Endodermal cell (in vitro differentiated cells): ENCODE data around the gene ANOS1. TPM values are rescaled to one million over a fixed set of nuclear protein-coding genes. Genes with fewer than 3 reads are reported as not detected.
"Not testable (repeated sequence)": the region's sequence is repeated elsewhere in the genome, so short reads cannot be mapped to it uniquely, and the experiment has no call there.

Experiments used
- DNase-seq: peaks from one replicate; pipeline ENCODE4 v3.0.0-alpha.2; 2017
- H3K27ac ChIP-seq: 2 replicates; pipeline ENCODE4 v1.5.1; 2013; ENCODE audit warnings: mild to moderate bottlenecking, low read depth, low read length, moderate library complexity
- H3K27me3 ChIP-seq: 2 replicates; pipeline ENCODE4 v1.6.1; 2013; ENCODE audit warnings: mild to moderate bottlenecking, low read length, moderate library complexity; ENCODE audit not compliant: insufficient read depth, control insufficient read depth, poor library complexity, severe bottlenecking
- H3K36me3 ChIP-seq: 2 replicates; pipeline ENCODE4 v1.7.0; 2013; ENCODE audit warnings: mild to moderate bottlenecking, low read length, moderate library complexity; ENCODE audit not compliant: control insufficient read depth, insufficient read depth
- H3K4me1 ChIP-seq: one replicate; pipeline ENCODE4 v1.7.0; 2013; ENCODE audit warnings: low read length; ENCODE audit not compliant: control insufficient read depth, insufficient read depth
- H3K4me3 ChIP-seq: 2 replicates; pipeline ENCODE4 v1.5.1; 2013; ENCODE audit warnings: mild to moderate bottlenecking, low read length, moderate library complexity
- H3K9ac ChIP-seq: 2 replicates; pipeline ENCODE4 v1.6.1; 2013; ENCODE audit warnings: mild to moderate bottlenecking, low read length, moderate library complexity; ENCODE audit not compliant: poor library complexity, severe bottlenecking; ENCODE audit errors: extremely low read depth
- H3K9me3 ChIP-seq: 2 replicates; pipeline ENCODE4 v1.6.1; 2013; ENCODE audit warnings: mild to moderate bottlenecking, low read length, moderate library complexity; ENCODE audit not compliant: control insufficient read depth
- H3K27ac Mint-ChIP-seq: 2 replicates; pipeline ENCODE4 v1.8.0; 2020; ENCODE audit warnings: mixed read lengths
- H3K27me3 Mint-ChIP-seq: 2 replicates; pipeline ENCODE4 v1.8.0; 2021; ENCODE audit warnings: mild to moderate bottlenecking, mixed read lengths; ENCODE audit not compliant: insufficient read depth
- H3K36me3 Mint-ChIP-seq: 2 replicates; pipeline ENCODE4 v1.8.0; 2020; ENCODE audit warnings: low read depth, mixed read lengths
- H3K4me1 Mint-ChIP-seq: 2 replicates; pipeline ENCODE4 v1.8.0; 2020; ENCODE audit warnings: mixed read lengths
- H3K4me3 Mint-ChIP-seq: 2 replicates; pipeline ENCODE4 v1.8.0; 2020; ENCODE audit warnings: mild to moderate bottlenecking, moderate library complexity, mixed read lengths
- H3K9me3 Mint-ChIP-seq: 2 replicates; pipeline ENCODE4 v1.8.0; 2020; ENCODE audit warnings: mild to moderate bottlenecking, mixed read lengths
- WGBS, 2 experiments: methylation state at CpG; one replicate each; pipeline versions ENCODE4 v1.1.5 to v1.1.7; 2013; ENCODE audit warnings: missing lambda C conversion rate in 2 of 2, mixed read lengths in 1 of 2; ENCODE audit not compliant: insufficient coverage in 1 of 2, insufficient read length in 1 of 2; 5-methylcytosine and 5-hydroxymethylcytosine counted together
- total RNA-seq, 2 donors: library from RNA; stranded (reverse); fragmentation: NEBNext Ultra II Directional in 1 of 2; extraction: Animal tissue kit (Norgen Biotek cat#: 25700) in 1 of 2; gene quantifications; 2 replicates in 1 of 2; 3 replicates in 1 of 2; pipeline ENCODE4 v1.2.1, GENCODE V29; 2021
- TF ChIP-seq, protein P1 (sequence below): fragments of 200-600 bp; sonication (generic); conservative IDR thresholded peaks from 2 replicates; pipeline ENCODE4 v1.5.0; 2021; ENCODE audit warnings: antibody characterized with exemption, mild to moderate bottlenecking

The ANOS1 gene
- total RNA-seq, 2 donors from 2014 or later, result 7.1 to 57.4 TPM

DNA sequence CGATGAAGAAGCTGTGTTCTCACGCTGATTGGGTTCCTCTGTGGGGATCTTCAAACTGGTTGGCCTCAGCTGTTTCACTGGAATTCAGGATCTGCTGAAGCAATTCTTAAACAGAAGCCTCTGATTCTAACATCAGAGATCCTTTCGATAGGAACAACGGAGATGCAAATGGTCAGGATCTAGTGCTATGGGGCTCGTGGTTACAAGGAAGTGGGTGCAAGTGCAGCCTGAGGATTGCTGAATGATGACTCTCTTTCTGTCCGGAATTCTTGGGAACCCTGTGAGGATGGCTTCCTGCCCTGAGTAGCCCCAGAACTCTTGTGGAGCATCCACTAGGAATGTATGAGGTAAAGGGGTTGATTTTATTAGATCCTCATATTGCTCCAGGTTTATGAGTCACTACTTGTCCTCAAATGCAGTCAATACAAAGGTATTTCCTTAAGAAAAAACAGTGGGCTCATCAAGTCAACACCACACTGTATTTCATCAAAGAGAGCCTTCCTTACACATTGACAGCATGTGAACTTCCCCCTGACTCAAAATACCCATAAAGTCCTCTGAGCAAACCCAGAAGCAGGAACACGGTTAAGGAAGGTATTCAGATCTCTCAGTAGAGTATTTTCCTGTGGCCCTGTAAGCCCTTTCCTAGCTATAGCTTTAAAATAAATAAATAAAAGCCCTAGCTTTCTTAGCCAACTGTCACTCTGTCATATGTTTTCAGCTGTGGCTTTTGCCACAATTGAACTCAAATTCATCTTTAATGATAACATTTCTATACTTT lies 25.9 kb upstream of the ANOS1 start:
- not testable (repeated sequence) for H3K9ac ChIP-seq, H3K9me3 ChIP-seq, H3K36me3 ChIP-seq, DNase-seq, H3K36me3 Mint-ChIP-seq, H3K4me3 Mint-ChIP-seq, H3K27me3 Mint-ChIP-seq, H3K4me3 ChIP-seq, H3K27ac ChIP-seq, H3K4me1 Mint-ChIP-seq, H3K9me3 Mint-ChIP-seq, H3K27ac Mint-ChIP-seq, H3K27me3 ChIP-seq, H3K4me1 ChIP-seq
- 97% methylated on average over 3 of the region's 7 CpGs; no CpG with 5 or more reads in 1 of the 2 experiments for WGBS, 2 experiments

DNA sequence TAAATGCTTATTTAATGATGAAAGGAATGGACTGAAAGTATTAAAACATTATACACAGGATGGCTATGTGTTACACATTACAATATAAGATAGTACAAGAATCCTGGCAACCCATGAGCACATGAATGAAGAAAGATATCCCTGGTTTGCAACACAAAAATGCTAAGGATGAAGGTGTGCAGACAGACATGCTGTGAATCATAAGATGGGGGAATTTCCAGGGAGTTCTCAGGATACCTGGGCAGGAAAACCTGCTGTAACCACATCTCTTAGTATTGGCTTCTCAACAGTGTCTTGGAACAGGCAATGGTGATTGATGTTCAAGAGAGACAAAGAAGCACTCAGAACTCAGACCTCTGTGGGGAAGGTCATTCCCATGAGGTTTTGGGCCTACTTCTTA lies 23.9 kb upstream of the ANOS1 start:
- no peak overlapping the region for H3K4me3 ChIP-seq
- no peak overlapping the region for H3K9ac ChIP-seq
- H3K27me3 ChIP-seq, result no peaks in the 10 kb centered on the region
- H3K9me3 Mint-ChIP-seq, result no peaks in the 10 kb centered on the region
- H3K4me1 Mint-ChIP-seq, result peaks cover 6% of the 10 kb centered on the region
- H3K36me3 ChIP-seq, result no peaks in the 10 kb centered on the region
- no peak overlapping the region for H3K27ac ChIP-seq
- TF ChIP-seq, protein P1, sequence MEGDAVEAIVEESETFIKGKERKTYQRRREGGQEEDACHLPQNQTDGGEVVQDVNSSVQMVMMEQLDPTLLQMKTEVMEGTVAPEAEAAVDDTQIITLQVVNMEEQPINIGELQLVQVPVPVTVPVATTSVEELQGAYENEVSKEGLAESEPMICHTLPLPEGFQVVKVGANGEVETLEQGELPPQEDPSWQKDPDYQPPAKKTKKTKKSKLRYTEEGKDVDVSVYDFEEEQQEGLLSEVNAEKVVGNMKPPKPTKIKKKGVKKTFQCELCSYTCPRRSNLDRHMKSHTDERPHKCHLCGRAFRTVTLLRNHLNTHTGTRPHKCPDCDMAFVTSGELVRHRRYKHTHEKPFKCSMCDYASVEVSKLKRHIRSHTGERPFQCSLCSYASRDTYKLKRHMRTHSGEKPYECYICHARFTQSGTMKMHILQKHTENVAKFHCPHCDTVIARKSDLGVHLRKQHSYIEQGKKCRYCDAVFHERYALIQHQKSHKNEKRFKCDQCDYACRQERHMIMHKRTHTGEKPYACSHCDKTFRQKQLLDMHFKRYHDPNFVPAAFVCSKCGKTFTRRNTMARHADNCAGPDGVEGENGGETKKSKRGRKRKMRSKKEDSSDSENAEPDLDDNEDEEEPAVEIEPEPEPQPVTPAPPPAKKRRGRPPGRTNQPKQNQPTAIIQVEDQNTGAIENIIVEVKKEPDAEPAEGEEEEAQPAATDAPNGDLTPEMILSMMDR, result no peak
- H3K4me1 ChIP-seq, result no peaks in the 10 kb centered on the region
- no peaks in the 10 kb centered on the region for H3K36me3 Mint-ChIP-seq
- no peak for DNase-seq
- no peak overlapping the region for H3K27ac Mint-ChIP-seq
- no peaks in the 10 kb centered on the region for H3K9me3 ChIP-seq
- H3K4me3 Mint-ChIP-seq, result no peak overlapping the region
- H3K27me3 Mint-ChIP-seq, result peaks cover 7% of the 10 kb centered on the region

DNA sequence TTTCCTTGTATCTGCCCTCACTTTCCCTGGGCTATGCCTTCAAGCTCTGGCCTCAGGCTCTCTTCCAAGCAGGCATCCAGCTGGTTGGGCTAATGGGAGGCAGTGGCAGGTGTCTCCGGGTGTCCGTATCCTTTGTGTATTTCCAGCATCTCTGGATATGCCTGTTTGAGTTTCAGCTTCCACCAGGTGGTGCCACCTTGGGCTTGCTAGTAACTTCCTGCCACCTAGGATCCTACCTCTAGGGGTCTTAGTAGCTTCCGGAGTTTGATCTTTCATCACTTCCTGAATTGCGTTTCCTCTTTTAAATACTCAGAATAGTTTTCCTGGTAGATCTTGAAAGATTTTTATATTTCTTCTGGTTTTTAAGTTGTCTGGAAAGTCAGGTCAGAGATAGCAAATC lies 23.2 kb upstream of the ANOS1 start:
- H3K9me3 ChIP-seq, result no peaks in the 10 kb centered on the region
- H3K4me3 ChIP-seq, result no peak overlapping the region
- Mint-ChIP-seq H3K4me1 (peaks cover 6% of the 10 kb centered on the region), H3K36me3 (no peaks in the 10 kb centered on the region), H3K9me3 (no peaks in the 10 kb centered on the region), H3K4me3 (no peak overlapping the region), H3K27me3 (peaks cover 4% of the 10 kb centered on the region), H3K27ac (no peak overlapping the region)
- no peak overlapping the region for H3K27ac ChIP-seq
- no peaks in the 10 kb centered on the region for H3K4me1 ChIP-seq
- no peaks in the 10 kb centered on the region for H3K27me3 ChIP-seq
- DNase-seq, result peak; percentile 70
- H3K9ac ChIP-seq, result no peak overlapping the region
- TF ChIP-seq, protein P1, result peak; percentile 78
- H3K36me3 ChIP-seq, result no peaks in the 10 kb centered on the region
- WGBS, 2 experiments, result 90 to 94% methylated on average over 2 of the region's 4 CpGs

GRCh38 chrX:8749697-8750096 lies 17.8 kb upstream of the ANOS1 start:
- Histone ChIP-seq H3K4me1 (no peaks in the 10 kb centered on the region), H3K36me3 (no peaks in the 10 kb centered on the region), H3K27ac (no peak overlapping the region), H3K4me3 (no peak overlapping the region), H3K9ac (no peak overlapping the region), H3K9me3 (no peaks in the 10 kb centered on the region), H3K27me3 (no peaks in the 10 kb centered on the region)
- H3K27me3 Mint-ChIP-seq, result peaks cover 2% of the 10 kb centered on the region
- no peak for DNase-seq
- peaks cover 6% of the 10 kb centered on the region for H3K4me1 Mint-ChIP-seq
- no peaks in the 10 kb centered on the region for H3K36me3 Mint-ChIP-seq
- H3K4me3 Mint-ChIP-seq, result no peak overlapping the region
- H3K9me3 Mint-ChIP-seq, result no peaks in the 10 kb centered on the region
- TF ChIP-seq, protein P1, result no peak
- no peak overlapping the region for H3K27ac Mint-ChIP-seq
